GM23248 (cell line): ENCODE results near the gene CRISPLD2. TPM values are rescaled to one million over a fixed set of nuclear protein-coding genes. Genes with fewer than 3 reads are reported as not detected.

ENCODE experiments used
- DNase-seq: peaks from one replicate; pipeline ENCODE4 v3.0.0-alpha.2; 2015
- H2AFZ ChIP-seq: fragments of 200-600 bp; sonication (generic); 2 replicates; pipeline ENCODE4 v1.6.1; 2016; ENCODE audit warnings: antibody characterized with exemption
- H3F3A ChIP-seq: fragments of 200-600 bp; sonication (generic); 2 replicates; pipeline ENCODE4 v1.6.1; 2016; ENCODE audit warnings: mild to moderate bottlenecking, antibody characterized with exemption, mixed run types; ENCODE audit not compliant: insufficient read depth
- H3K27ac ChIP-seq: fragments of 200-600 bp; sonication (generic); 2 replicates; pipeline ENCODE4 v1.5.1; 2016; ENCODE audit warnings: mild to moderate bottlenecking
- H3K27me3 ChIP-seq: fragments of 200-600 bp; sonication (generic); replicated peaks from 2 replicates; pipeline ENCODE4 v1.6.1; 2016; ENCODE audit warnings: mild to moderate bottlenecking; ENCODE audit not compliant: insufficient read depth
- H3K36me3 ChIP-seq: fragments of 200-600 bp; sonication (generic); 2 replicates; pipeline ENCODE4 v1.6.1; 2016; ENCODE audit warnings: low read depth, mild to moderate bottlenecking
- H3K4me1 ChIP-seq: fragments of 200-600 bp; sonication (generic); 2 replicates; pipeline ENCODE4 v1.6.1; 2016; ENCODE audit warnings: mild to moderate bottlenecking; ENCODE audit not compliant: insufficient read depth
- H3K4me2 ChIP-seq: fragments of 200-600 bp; sonication (generic); one replicate; pipeline ENCODE4 v1.6.1; 2016; ENCODE audit warnings: mild to moderate bottlenecking; ENCODE audit not compliant: unreplicated experiment
- H3K4me3 ChIP-seq: fragments of 200-600 bp; sonication (generic); 2 replicates; pipeline ENCODE4 v1.5.1; 2016; ENCODE audit warnings: mild to moderate bottlenecking
- H3K79me2 ChIP-seq: fragments of 200-600 bp; sonication (generic); 2 replicates; pipeline ENCODE4 v1.6.1; 2016; ENCODE audit warnings: mild to moderate bottlenecking; ENCODE audit not compliant: insufficient read depth
- H3K9ac ChIP-seq: fragments of 200-600 bp; sonication (generic); 2 replicates; pipeline ENCODE4 v1.6.1; 2016; ENCODE audit warnings: mild to moderate bottlenecking
- H3K9me2 ChIP-seq: fragments of 200-600 bp; sonication (generic); 2 replicates; pipeline ENCODE4 v1.6.1; 2016; ENCODE audit warnings: mixed run types, mild to moderate bottlenecking, moderate library complexity; ENCODE audit not compliant: insufficient read depth
- H3K9me3 ChIP-seq: fragments of 200-600 bp; sonication (generic); one replicate; pipeline ENCODE4 v1.6.1; 2017; ENCODE audit warnings: low read depth
- H4K20me1 ChIP-seq: fragments of 200-600 bp; sonication (generic); 2 replicates; pipeline ENCODE4 v1.6.0; 2016; ENCODE audit not compliant: insufficient read depth
- EZH2 ChIP-seq: fragments of 200-600 bp; sonication (generic); IDR thresholded peaks from 2 replicates; pipeline ENCODE4 v1.6.1; 2018; ENCODE audit warnings: antibody characterized with exemption, mild to moderate bottlenecking; ENCODE audit not compliant: insufficient read depth, poor library complexity, severe bottlenecking
- EZH2phosphoT487 ChIP-seq: fragments of 200-600 bp; sonication (generic); IDR thresholded peaks from 2 replicates; pipeline ENCODE4 v1.6.1; 2018; ENCODE audit warnings: antibody characterized with exemption, moderate library complexity, mild to moderate bottlenecking, low read depth; ENCODE audit not compliant: insufficient read depth
- WGBS, 2 experiments: methylation state at CpG; one replicate each; pipeline ENCODE4 v1.1.6; 2015 to 2017; ENCODE audit warnings: low lambda C conversion rate in 2 of 2, low coverage in 1 of 2; ENCODE audit errors: missing lambda C conversion rate in 2 of 2; 5-methylcytosine and 5-hydroxymethylcytosine counted together
- in situ Hi-C: fragments of 300-500 bp; cut with MboI; formaldehyde crosslinking; loops from 2 replicates; pipeline ENCODE4 v1.15.0; 2020
- polyA plus RNA-seq: library from polyadenylated mRNA; unstranded; fragments of >200 nt; fragmentation: Nextera tagmentation; extraction: Ambion mirVana; gene quantifications from 2 replicates; pipeline ENCODE4 v1.2.1, GENCODE V29; 2016
- total RNA-seq: library from RNA; depleted of rRNA; stranded (reverse); fragments of >200 nt; shearing (Covaris generic); gene quantifications from 2 replicates; pipeline ENCODE4 v1.2.3, GENCODE V29; 2014

The CRISPLD2 gene
- total and polyA plus RNA-seq, 2 experiments from 2014 or later, result 21.5 to 36.3 TPM

DNA sequence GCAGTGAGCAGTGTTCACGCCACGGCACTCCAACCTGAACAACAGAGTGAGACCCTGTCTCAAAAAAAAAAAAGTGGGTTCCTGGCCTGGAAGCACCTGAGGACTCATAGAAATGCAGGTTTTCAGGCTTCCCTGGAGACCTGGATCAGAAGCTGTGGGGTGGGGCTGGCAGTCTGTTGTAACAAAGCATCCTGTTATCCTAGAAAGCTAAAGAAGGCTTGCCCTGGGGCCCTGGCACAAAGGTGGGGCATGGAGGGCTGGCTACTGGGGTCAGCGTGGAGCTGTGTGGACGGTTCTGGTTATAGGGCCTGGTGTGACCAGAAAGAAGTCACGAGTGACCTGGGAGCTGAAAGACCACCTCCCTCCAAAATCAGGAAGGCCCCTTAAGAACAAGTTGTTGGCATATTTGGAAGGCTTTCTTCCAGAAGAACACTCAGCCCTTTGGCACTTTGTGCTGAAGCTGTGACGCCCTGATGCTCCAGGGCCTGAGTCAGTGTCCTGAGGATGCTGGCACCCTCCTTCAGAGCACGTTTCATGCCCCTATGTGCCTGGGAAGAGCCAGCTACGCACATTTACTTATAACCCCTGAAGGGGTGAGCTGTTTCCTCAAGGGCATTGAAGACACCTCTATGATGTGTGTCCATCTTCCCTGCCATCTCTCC, 6.2 kb downstream of the CRISPLD2 start:
- DNase-seq, result peak; percentile 94
- Histone ChIP-seq H3K4me2 (peak overlapping the region; percentile 33), H3K27me3 (no peaks in the 10 kb centered on the region), H3K9me3 (no peaks in the 10 kb centered on the region), H3K9ac (peak overlapping the region; percentile 83), H3K4me3 (no peak overlapping the region), H3K9me2 (no peaks in the 10 kb centered on the region), H2AFZ (peak overlapping the region; percentile 48), H3K27ac (peak overlapping the region; percentile 97), H3K36me3 (no peaks in the 10 kb centered on the region), H3K79me2 (peaks cover 46% of the 10 kb centered on the region), H3F3A (peaks cover 47% of the 10 kb centered on the region), H3K4me1 (peaks cover 72% of the 10 kb centered on the region), H4K20me1 (no peaks in the 10 kb centered on the region)
- in situ Hi-C loops, result no loop called here
- 40 to 47% methylated on average over 8 of the region's 8 CpGs for WGBS, 2 experiments
- TF ChIP-seq EZH2 (no peak), EZH2phosphoT487 (no peak)

DNA sequence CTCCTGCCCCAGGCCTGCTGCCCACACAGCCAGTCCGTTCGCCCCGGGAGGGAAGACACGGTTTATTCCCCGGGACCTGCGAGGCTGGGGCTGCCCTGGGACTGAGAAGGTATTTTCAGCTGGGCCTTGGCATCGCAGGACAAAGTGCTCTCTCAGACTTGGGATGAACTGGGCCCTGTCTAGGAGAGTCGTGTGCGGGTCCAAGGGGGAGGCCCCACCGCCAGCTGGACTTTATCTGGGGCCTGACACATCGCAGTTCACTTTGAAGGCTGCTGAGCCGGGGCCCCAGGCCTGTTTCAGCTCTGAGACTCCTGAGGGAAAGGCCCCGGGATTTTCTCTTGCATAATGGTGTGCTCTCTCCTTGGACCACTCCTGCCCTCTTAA, 6.8 kb downstream of the CRISPLD2 start:
- no peaks in the 10 kb centered on the region for H3K9me2 ChIP-seq
- 5 to 9% methylated on average over 13 of the region's 13 CpGs for WGBS, 2 experiments
- in situ Hi-C loops, result no loop called here
- H3K27me3 ChIP-seq, result no peaks in the 10 kb centered on the region
- peak overlapping the region; percentile 2 for H3K4me2 ChIP-seq
- H3F3A ChIP-seq, result peaks cover 45% of the 10 kb centered on the region
- H3K4me1 ChIP-seq, result peaks cover 67% of the 10 kb centered on the region
- H3K36me3 ChIP-seq, result no peaks in the 10 kb centered on the region
- DNase-seq, result peak; percentile 83
- TF ChIP-seq EZH2 (no peak), EZH2phosphoT487 (no peak)
- H3K9ac ChIP-seq, result peak overlapping the region; percentile 83
- no peaks in the 10 kb centered on the region for H4K20me1 ChIP-seq
- H2AFZ ChIP-seq, result peak overlapping the region; percentile 48
- no peaks in the 10 kb centered on the region for H3K9me3 ChIP-seq
- H3K4me3 ChIP-seq, result no peak overlapping the region
- peak overlapping the region; percentile 97 for H3K27ac ChIP-seq
- H3K79me2 ChIP-seq, result peaks cover 41% of the 10 kb centered on the region

DNA sequence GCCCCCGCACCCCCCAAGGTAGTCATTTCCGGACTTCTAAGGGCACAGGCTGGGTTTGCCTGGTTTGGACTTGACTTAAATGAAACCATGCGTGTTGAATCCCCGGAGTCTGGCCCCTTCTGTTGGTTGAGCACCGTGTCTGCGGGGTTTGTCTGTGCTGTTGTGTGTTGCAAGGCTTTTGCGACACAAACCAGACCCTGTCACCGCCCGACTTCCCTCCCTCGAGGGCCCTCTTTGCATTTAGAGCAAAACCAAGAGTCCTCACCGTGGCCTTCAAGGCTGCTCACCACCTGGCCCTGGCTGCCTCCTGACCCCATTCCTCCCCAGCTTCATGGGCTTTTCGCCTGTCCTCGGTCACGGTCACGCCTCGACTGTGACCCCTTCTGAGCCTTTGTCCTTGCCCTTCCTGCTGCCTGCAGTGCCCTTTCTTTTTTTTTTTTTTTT, 7.4 kb downstream of the CRISPLD2 start:
- Histone ChIP-seq H3K27me3 (no peaks in the 10 kb centered on the region), H3K36me3 (no peaks in the 10 kb centered on the region), H3K4me1 (peaks cover 67% of the 10 kb centered on the region), H2AFZ (peak overlapping the region; percentile 48), H3F3A (peaks cover 45% of the 10 kb centered on the region), H3K9ac (peak overlapping the region; percentile 83), H3K4me2 (peak overlapping the region; percentile 48), H3K79me2 (peaks cover 35% of the 10 kb centered on the region), H3K4me3 (no peak overlapping the region), H3K27ac (peak overlapping the region; percentile 97), H3K9me3 (no peaks in the 10 kb centered on the region), H3K9me2 (no peaks in the 10 kb centered on the region), H4K20me1 (no peaks in the 10 kb centered on the region)
- DNase-seq, result peak; percentile 69
- TF ChIP-seq EZH2phosphoT487, result no peak
- no peak for TF ChIP-seq EZH2
- in situ Hi-C loops, result no loop called here
- WGBS, 2 experiments, result 29 to 32% methylated on average over 16 of the region's 16 CpGs

DNA sequence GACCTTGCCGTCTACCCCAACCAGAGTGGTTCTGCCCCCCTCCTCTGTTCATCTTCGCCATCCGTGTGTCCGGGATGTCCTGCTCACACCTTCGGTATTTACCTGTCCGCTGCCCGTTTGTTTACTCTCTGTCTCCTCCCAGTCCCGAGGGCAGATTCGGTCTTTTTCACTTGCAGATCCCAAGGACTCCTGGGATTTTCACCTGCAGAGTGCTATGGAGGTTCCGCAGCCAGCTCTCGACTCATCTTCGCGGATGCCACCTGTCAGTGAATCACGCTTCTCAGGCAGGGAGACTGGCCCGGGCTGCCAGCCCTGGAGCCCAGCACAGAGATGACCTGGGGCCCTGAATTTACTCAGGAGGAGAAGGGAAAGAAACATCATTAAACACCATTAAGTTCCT, 8.1 kb downstream of the CRISPLD2 start:
- 92 to 94% methylated on average over 14 to 15 of the region's 15 CpGs for WGBS, 2 experiments
- in situ Hi-C loops, result no loop called here
- Histone ChIP-seq H3F3A (peaks cover 42% of the 10 kb centered on the region), H3K9me3 (no peaks in the 10 kb centered on the region), H3K4me1 (peaks cover 63% of the 10 kb centered on the region), H3K4me2 (no peak overlapping the region), H3K4me3 (no peak overlapping the region), H3K9me2 (no peaks in the 10 kb centered on the region), H3K79me2 (peaks cover 30% of the 10 kb centered on the region), H3K27me3 (no peaks in the 10 kb centered on the region), H4K20me1 (no peaks in the 10 kb centered on the region), H3K36me3 (no peaks in the 10 kb centered on the region), H2AFZ (no peak overlapping the region), H3K27ac (no peak overlapping the region), H3K9ac (peak overlapping the region; percentile 83; the same call in 1 of the 2 replicates)
- DNase-seq, result no peak
- TF ChIP-seq EZH2phosphoT487 (no peak), EZH2 (no peak)

DNA sequence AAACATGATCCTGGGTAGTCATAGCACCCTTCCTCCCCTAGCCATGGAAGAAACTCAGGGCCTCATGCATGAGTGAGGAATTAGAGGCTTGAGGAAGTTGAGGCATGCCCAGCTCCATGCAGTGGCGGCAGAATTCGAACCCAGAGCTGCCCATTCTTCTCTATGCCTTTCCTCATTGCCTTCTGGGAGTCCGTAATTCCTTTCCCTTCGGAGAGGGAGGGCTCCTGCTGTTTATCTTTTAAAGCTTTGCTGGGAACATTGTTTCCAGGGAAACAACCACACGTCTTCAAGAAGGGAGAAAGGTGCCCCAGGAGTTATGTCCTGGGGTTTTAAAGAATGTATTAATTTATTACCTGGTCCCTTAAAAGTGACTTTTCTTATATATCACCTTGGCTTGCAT, 8.5 kb downstream of the CRISPLD2 start:
- H3K9me3 ChIP-seq, result no peaks in the 10 kb centered on the region
- 92 to 97% methylated on average over 5 of the region's 5 CpGs for WGBS, 2 experiments
- H3K27me3 ChIP-seq, result no peaks in the 10 kb centered on the region
- H3K4me1 ChIP-seq, result peaks cover 63% of the 10 kb centered on the region
- H3K9me2 ChIP-seq, result no peaks in the 10 kb centered on the region
- in situ Hi-C loops, result no loop called here
- TF ChIP-seq EZH2, result no peak
- TF ChIP-seq EZH2phosphoT487, result no peak
- H3K36me3 ChIP-seq, result no peaks in the 10 kb centered on the region
- H3F3A ChIP-seq, result peaks cover 42% of the 10 kb centered on the region
- no peak overlapping the region for H2AFZ ChIP-seq
- no peak overlapping the region for H3K4me2 ChIP-seq
- H3K4me3 ChIP-seq, result no peak overlapping the region
- no peaks in the 10 kb centered on the region for H4K20me1 ChIP-seq
- peaks cover 27% of the 10 kb centered on the region for H3K79me2 ChIP-seq
- DNase-seq, result no peak
- H3K9ac ChIP-seq, result no peak overlapping the region
- no peak overlapping the region for H3K27ac ChIP-seq
